ENCODE data around the gene PRICKLE1.

DNA sequence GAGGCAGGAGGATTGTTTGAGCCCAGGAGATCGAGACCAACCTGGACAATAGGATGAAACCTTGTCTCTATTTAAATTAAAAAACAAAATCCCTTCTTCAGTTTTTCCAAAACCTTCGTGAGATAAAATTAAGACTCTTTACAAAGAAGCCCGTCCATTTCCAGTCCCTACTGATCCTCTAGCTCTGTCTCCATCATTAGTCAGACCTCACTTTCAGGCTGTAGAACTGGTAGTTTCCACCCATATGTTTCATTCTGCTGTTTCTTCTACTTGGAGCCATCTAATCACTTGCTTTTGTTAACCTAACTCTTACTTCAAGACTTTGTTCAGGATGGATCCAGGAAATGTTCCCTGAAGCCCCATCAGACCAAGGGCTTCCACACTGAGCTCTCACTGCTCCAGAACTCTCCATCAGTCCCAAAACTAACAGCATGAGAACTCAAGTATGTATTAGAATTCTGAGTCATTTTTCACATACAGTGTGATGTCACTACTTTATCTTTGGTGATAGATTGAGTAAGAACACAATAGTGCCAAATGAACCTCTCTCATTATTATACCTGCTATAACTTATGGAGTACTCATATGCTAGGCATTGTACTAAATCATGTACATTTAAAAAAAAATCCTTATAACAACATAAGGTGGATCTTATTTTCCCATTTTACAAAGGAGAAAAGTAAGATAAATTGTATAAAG, 90.8 kb downstream of the PRICKLE1 start:
- TF ChIP-seq, protein P1, sequence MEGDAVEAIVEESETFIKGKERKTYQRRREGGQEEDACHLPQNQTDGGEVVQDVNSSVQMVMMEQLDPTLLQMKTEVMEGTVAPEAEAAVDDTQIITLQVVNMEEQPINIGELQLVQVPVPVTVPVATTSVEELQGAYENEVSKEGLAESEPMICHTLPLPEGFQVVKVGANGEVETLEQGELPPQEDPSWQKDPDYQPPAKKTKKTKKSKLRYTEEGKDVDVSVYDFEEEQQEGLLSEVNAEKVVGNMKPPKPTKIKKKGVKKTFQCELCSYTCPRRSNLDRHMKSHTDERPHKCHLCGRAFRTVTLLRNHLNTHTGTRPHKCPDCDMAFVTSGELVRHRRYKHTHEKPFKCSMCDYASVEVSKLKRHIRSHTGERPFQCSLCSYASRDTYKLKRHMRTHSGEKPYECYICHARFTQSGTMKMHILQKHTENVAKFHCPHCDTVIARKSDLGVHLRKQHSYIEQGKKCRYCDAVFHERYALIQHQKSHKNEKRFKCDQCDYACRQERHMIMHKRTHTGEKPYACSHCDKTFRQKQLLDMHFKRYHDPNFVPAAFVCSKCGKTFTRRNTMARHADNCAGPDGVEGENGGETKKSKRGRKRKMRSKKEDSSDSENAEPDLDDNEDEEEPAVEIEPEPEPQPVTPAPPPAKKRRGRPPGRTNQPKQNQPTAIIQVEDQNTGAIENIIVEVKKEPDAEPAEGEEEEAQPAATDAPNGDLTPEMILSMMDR (IDR thresholded peaks at IDR 0.05; ENCODE audit: borderline replicate concordance, extremely low read depth, low read length, poor library complexity, severe bottlenecking) = no peak
- TF ChIP-seq EZH2 (IDR thresholded peaks at IDR 0.05; ENCODE audit: borderline replicate concordance, low read depth, low read length, severe bottlenecking) = no peak
